GM12801 (cell line): ENCODE results near the gene CCDC121.

Experiments
- TF ChIP-seq, protein P1 (sequence below): IDR thresholded peaks from one replicate; pipeline ENCODE4 v1.5.1; 2011; ENCODE audit warnings: control low read depth; ENCODE audit not compliant: insufficient read length; ENCODE audit errors: extremely low read depth

The CCDC121 gene

DNA sequence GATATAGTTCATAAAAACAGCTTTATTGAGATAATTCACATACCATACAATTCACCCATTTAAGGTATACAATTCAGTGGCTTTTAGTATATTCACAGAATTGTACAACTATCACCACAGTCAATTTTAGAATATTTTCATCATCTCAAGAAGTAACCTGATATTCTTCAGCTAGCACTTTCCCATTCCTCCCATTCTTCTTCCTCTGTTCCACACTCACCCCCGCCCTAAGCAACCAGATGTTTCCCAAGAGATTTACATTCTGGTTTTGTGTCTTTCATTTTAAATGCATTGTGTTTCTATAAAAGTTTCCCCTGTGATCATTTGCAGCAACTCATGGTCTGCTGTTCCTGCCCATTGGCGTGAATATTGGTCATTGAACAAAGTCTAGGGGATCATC lies 5.5 kb upstream of the CCDC121 start:
- TF ChIP-seq, protein P1, sequence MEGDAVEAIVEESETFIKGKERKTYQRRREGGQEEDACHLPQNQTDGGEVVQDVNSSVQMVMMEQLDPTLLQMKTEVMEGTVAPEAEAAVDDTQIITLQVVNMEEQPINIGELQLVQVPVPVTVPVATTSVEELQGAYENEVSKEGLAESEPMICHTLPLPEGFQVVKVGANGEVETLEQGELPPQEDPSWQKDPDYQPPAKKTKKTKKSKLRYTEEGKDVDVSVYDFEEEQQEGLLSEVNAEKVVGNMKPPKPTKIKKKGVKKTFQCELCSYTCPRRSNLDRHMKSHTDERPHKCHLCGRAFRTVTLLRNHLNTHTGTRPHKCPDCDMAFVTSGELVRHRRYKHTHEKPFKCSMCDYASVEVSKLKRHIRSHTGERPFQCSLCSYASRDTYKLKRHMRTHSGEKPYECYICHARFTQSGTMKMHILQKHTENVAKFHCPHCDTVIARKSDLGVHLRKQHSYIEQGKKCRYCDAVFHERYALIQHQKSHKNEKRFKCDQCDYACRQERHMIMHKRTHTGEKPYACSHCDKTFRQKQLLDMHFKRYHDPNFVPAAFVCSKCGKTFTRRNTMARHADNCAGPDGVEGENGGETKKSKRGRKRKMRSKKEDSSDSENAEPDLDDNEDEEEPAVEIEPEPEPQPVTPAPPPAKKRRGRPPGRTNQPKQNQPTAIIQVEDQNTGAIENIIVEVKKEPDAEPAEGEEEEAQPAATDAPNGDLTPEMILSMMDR: no peak

DNA sequence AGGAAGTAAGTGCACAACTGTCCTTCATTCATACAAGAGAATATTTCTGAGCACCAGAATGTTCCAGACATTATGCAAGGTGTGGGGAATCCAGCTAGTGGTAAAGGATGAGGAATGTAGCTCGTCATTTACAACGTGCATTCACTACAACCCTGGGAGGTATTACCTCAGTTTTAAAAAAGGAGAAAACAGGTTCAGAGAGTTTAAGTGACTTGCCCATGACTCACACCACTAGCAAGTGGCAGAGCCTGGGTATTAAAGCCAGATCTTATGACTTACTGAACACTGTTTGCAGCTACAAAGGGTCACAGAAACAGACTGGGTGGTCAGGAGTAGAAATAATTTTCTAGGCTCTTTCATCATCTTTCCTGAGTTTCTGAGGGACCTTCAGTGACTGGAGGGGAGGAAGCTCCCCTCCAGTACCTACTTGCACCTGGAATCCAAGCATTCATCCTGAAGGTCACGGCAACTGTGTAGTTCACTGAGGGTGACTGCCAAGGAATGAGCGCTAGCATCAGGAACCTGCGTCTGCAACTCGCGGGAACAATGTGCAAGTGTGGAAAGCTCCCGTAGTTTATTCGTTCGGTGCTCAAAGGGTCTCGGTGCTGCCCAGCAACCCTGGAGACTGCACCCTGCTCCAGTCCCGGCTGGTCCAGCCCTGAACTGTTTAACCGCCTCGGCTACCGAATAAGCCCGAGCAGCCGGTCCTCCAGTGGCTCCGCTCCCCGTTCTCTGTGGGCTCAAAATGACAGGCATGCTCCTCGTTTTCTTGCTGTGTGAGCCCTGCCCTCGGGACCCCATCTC lies 647 bp downstream of the CCDC121 start:
- TF ChIP-seq, protein P1: no peak

DNA sequence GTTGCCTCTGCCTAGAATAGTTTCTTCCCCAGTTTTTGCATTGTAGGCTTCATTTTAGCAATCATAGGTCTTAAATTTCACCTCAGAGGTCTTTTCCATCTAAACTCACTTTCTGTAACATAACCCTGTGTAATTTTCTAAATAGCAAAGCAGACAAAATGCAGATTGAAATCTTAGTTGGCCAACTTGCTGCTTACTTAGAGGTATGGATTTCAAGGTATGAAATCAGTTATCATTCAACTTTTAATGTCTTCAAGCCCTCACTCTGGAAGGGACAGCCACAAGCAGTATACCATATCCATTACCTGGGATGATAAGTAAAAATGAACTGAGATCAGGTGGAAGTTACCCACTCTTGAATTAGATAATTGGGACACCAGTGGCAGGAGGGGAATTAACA lies 3.9 kb downstream of the CCDC121 start:
- TF ChIP-seq, protein P1: no peak

DNA sequence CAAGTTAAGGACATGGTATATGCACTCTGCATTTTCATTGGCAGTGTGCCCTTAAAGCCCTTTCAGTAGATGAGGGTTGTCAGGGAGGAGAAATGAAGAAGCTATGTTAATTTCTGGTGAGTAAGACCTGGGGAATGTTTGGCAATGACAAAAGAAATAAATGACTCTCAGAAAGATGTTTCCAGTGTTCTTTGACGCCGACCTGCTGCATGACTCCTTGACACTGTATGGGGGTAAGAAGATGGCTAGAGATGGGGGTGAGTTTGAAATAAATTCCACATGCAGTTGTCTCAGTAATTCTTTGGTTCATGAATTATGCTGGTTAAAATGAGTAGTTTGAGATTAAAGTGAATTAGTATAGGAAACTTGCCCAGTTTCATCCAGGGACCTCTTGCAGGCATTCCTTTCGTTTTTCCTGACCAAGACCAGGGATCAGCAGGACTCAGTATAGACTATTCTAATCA lies 5.9 kb downstream of the CCDC121 start:
- TF ChIP-seq, protein P1: no peak

DNA sequence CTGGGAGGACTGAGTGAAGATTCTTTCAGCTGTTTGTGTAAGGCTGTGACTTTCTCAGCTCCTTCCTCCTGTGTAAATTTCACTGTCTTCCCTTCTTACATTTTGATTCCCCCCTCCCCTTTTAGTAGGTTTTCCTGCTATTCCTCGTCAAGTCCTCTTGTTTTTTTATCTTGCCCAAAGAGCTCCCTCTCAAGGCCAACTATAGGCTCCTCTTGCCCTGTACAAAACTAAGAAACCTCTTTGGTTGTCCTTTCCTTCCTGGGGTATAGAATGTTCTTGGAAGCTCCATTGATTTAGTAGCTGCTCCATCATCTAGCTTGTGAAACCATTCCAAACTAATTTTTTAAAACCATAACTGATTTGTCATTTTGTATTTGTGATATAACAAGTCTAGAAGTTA lies 7.3 kb downstream of the CCDC121 start:
- TF ChIP-seq, protein P1: no peak

DNA sequence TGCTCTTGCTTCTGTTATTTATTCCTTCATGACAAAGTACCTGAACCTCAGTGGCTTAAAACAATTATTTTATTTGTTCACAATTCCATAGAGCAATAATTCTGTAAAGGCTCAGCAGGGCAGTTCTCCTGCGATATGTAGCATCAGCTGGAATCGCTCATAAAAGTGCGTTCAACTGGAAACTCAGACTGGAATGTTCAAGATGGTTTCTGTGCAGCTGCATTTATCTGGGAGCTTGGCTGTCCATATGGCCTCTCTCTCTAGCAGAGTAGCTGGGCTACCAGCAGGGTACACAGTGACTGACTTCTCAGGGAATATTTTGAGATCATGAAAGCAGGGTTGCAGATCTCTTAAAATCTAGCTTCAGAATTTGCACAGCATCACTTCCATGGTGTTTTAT lies 13.5 kb downstream of the CCDC121 start:
- TF ChIP-seq, protein P1: no peak

DNA sequence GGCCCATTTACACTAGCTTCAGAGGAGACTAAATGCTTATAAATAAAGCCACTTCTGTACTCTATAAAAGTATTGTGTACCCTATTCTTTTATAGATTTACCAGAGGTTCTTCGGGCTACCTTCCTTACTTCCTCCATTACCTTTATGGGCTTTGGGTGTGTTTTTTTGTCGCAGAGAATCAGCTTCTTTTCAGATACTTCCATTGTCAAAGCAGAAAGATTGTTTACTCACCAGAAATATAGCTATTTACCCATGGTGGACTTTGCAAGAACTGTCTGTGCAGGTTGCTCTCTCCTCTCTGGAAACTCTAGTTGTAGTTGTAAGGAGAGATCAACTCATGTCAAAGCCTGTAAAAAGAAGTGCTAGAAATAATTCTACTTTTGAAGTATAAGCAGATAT lies 14.8 kb downstream of the CCDC121 start:
- TF ChIP-seq, protein P1: no peak
